Stimulated activated CD4-positive, alpha-beta T cell treated with anti-CD3 and anti-CD28 coated beads, TNF-alpha, amount 100 ng/mL, for 1 hour (primary cell): ENCODE results near the gene CASP12.
"Not testable (repeated sequence)": the region's sequence is repeated elsewhere in the genome, so short reads cannot be mapped to it uniquely, and the experiment has no call there.

Source experiments
- DNase-seq, 3 donors: peaks; one replicate each; pipeline ENCODE4 v3.0.0-alpha.2; 2020; ENCODE audit warnings: low read depth in 3 of 3, low spot score in 1 of 3

Gene CASP12

DNA sequence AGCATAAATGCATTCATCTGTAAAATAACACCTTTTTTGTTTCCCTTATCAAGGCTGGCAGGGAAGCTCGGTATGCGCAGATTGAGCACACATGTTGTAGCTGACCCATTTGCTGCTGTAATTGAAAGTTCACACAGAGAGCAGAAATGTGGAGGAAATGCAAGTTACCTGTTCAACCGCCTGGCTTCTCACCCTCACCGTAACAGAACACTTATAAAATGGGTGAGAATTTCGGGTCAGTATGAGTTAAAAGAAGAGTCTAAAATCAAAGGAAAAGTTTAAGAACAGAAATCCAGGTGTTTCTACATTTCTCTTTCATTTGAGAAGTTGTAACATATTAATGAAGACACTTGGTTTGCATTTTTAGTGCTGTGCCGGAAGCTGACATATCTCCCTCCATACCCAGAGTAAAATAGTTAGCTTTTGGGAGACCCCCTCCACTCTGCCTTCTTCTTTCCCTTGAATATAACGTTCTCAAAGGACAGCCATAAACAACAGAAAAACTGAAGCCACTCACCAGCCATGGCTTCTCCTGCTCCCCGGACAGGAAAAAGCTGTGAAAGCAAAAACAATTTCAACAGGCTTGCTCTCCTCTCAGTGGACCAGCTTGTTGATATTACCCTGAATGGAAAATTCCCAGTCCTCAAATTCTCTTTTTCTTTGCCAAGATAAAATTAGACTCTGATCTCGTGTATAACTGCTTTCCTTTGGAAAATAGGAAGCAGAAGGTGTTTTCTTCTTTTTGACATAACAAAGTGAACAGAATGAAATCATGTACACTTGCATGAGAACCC, at the start of gene CASP12:
Gene CASP12 (minus strand): TSS at position 570 of the 794 bp plus-strand sequence.
- DNase-seq: no peak

GRCh38 chr11:104946907-104947306, 48.6 kb upstream of the CASP12 start:
- no peak for DNase-seq

DNA sequence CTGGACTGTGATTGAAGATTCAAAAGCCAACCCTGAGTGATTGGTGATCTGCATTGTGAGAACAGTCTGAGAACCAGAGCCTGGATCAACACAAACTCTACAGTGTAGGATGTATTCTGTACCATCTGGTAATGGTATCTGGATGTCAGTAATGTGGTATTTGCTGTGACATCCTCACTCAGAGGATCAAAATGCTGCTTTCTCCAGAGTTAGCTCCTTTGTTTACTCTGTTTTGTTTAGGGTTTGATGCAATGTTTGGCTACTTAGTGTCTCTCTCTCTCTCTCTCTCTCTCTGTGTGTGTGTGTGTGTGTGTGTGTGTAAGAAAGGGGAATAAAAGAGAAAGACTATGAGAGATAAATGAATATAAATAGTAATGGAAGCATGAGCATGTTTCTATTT, 45.8 kb upstream of the CASP12 start:
- no peak for DNase-seq

GRCh38 chr11:104943561-104943960, 45.3 kb upstream of the CASP12 start:
- no peak for DNase-seq

DNA sequence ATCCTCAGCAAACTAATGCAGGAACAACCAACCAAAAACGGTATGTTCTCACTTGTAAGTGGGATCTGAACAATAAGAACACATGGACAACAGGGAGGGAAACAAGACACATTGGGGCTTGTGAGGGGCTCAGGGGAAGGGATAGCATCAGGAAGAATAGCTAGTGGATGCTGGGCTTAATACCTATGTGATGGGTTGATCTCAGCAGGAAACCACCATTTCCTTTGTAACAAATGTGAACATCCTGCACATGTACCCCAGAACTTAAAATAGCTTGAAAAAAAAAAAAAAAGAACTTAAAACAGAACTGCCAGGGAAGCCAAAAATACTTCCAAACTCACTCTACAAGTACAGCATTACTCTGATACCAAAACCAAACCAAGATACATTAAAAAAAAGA, 36.3 kb upstream of the CASP12 start:
- no peak for DNase-seq

DNA sequence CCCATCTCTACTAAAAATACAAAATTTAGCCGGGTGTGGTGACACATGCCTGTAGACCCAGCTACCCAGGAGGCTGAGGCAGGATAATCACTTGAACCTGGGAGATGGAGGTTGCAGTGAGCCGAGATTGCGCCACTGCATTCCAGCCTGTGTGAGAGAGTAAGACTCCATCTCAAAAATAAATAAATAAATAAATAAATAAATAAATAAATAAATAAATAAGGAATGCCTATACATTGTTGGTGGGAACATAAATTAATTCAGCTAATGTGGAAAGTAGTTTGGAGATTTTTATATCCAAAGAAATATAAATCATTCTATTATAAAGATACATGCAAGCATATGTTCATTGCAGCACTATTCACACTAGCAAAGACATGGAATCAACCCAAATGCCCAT, 35.8 kb upstream of the CASP12 start:
- DNase-seq: not testable (repeated sequence)

- DNase-seq: no peak
These were observed 30.6 kb upstream of the CASP12 start for GRCh38 chr11:104928811-104929210.

GRCh38 chr11:104926771-104927611, 28.7 kb upstream of the CASP12 start:
- no peak for DNase-seq

DNA sequence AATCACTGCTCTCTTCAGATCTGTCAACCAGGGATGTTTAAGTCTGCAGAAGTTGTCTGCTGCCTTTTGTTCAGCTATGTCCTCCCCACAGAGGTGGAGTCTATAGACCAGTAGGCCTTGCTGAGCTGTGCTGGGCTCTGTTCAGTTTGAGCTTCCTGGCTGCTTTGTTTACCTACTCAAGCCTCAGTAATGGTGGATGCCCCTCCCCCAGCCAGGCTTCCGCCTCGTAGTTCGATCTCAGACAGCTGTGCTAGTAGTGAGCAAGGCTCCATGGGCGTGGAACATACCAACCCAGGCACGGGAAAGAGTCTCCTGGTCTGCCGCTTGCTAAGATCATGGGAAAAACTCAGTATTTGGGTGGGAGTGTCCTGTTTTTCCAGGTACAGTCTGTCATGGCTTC, 27.6 kb upstream of the CASP12 start:
- DNase-seq: no peak

DNA sequence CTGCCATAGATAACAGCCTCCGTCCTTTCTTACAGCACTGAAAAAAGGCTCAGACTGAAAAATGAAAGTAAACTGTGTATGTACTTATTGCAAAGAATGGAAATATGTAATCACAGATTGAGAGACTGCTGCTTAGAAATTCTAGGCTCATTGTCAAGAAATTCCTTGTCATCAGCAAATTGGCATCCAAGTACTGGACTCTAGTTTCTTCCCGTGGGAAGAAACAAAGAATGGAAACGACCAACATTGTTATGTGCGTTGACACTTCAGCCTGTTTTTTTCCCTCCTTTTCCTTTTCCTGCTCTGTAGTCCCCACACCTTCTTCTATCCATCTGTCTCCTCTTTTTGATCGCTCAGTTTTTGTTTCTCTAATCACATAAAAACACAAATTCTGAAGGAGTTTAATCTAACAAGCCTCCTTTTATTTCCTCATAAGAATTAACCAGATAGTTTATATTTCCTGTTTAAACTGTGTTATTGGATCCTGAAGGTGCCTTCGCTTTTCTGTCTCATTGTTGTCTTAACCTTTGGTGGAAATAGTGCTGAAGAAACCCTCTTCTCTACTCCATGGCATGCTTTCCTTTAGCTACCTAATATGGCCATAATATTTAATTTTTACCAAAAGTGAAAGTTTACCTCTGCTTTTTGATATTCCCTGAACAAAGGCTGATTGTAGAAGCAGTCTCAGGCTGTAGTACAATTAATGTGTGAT, 20.0 kb upstream of the CASP12 start:
- no peak for DNase-seq

GRCh38 chr11:104917271-104918112, 19.2 kb upstream of the CASP12 start:
- no peak for DNase-seq

- no peak for DNase-seq
These were observed 18.2 kb upstream of the CASP12 start for GRCh38 chr11:104916442-104916841.

GRCh38 chr11:104912102-104912501, 13.8 kb upstream of the CASP12 start:
- DNase-seq: no peak

DNA sequence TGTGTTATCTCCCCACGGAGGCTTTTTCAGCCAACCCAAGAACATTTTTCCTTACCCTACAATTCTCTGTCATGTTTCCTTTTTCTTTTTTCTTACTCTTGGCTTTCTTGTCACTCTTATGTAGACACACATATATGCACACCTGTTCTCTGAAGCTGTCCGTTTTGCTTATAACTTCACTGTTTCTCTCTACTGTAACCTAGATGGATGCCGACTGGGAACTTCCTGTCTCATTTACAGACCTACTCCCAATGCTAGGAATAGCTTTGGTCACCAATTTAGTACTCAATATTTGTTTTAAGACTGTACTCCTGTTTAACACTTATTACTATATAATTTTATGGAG, 9.9 kb upstream of the CASP12 start:
- no peak for DNase-seq

DNA sequence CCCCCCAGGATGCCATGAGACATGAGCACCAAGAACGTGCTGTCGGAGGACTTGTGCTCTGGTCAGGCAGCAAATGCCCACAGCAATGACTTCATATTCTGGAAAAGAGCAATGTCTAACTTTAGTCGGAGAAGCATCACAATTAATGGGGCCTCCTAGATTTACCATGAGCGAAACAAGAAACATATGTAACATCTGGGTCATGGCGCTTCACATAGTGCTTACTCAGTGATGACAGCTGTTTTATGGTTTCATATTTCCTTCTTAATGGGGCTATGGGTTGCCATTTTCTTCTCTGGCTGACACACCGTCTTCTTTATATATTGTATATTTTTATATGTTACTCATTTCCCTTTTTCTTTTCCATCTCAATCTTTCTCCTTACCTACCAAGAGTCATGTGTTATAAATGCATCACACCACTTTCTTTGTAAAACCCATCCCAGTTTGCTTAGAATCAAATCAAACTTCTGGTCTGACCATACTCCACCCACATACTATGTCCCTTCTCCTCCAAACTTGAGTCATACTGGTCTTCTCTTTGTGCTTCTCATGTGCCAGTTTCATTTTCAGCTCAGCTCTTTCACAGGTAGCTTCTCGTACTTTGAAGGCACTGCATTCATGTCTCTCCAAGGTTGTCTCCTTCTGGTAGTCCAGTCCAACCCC, 9.4 kb upstream of the CASP12 start:
- DNase-seq: no peak

- DNase-seq: no peak
These were observed 7.0 kb upstream of the CASP12 start for GRCh38 chr11:104905271-104905670.

DNA sequence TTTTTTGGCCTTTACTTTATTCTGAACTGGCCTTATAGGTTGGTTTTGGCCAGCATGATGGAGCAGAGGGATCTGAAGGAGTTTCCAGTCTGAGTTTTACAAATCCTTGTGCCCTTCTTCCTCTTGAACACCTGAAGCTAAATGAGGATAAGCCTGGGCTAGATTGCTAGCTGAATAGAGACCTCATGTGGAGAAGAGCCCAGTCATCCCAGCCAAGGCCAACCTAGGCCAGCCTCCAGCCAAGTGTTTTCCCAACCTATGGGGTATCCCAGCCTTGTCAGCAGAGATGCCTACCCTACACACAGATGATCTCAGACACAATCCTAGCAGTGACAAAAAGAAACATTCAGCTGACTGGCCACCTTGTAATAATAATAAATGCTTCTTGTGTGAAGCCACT, 966 bp upstream of the CASP12 start:
- no peak for DNase-seq

DNA sequence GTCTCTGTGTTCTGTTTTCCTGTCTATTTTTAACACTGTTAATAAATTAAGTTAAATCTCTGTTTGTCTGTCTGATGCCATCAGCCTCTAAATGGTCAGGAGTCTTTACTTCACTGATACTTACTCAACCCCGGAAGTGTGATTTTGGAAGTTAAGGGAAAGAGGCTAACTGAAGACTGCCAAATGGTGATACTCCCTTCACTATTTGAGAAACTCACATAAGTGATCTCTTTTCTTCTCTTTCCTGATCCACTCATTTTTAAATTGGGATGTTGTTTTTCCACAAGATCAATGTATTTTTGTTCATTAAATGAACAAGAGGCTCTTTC, 389 bp upstream of the CASP12 start:
- no peak for DNase-seq

GRCh38 chr11:104895634-104896033, 2.6 kb downstream of the CASP12 start:
- DNase-seq: no peak

GRCh38 chr11:104893876-104894275, 4.4 kb downstream of the CASP12 start:
- DNase-seq: no peak
